Measurements from ENCODE around the gene RPH3AL.

Gene RPH3AL

GRCh38 chr17:269616-270514 lies 82.7 kb downstream of the RPH3AL start:
- FAIRE-seq (no peak), DNase-seq (ENCODE audit: insufficient read length, low spot score) (no peak)

GRCh38 chr17:266701-267667 lies 85.6 kb downstream of the RPH3AL start:
- FAIRE-seq (no peak), DNase-seq (ENCODE audit: insufficient read length, low spot score) (no peak)

GRCh38 chr17:266219-266618 lies 86.4 kb downstream of the RPH3AL start:
- FAIRE-seq = no peak
- no peak for DNase-seq (ENCODE audit: insufficient read length, low spot score)

- DNase-seq (ENCODE audit: insufficient read length, low spot score) = no peak
- no peak for FAIRE-seq
Measured at GRCh38 chr17:265718-266117, 86.9 kb downstream of the RPH3AL start.

GRCh38 chr17:263773-264172 lies 88.8 kb downstream of the RPH3AL start:
- DNase-seq (ENCODE audit: insufficient read length, low spot score) (no peak), FAIRE-seq (no peak)

- FAIRE-seq (no peak), DNase-seq (ENCODE audit: insufficient read length, low spot score) (no peak)
Measured at GRCh38 chr17:263271-263670, 89.3 kb downstream of the RPH3AL start.

- DNase-seq (ENCODE audit: insufficient read length, low spot score) = no peak
- no peak for FAIRE-seq
Measured at GRCh38 chr17:261635-262034, 91.0 kb downstream of the RPH3AL start.

GRCh38 chr17:260944-261343 lies 91.7 kb downstream of the RPH3AL start:
- FAIRE-seq = no peak

GRCh38 chr17:260031-260791 lies 92.4 kb downstream of the RPH3AL start:
- DNase-seq (ENCODE audit: insufficient read length, low spot score) = no peak
- FAIRE-seq = peak; percentile 13

More at GRCh38 chr17:260944-261343, 91.7 kb downstream of the RPH3AL start:
- DNase-seq (ENCODE audit: insufficient read length, low spot score) = no peak

- no peak for DNase-seq (ENCODE audit: insufficient read length, low spot score)
- FAIRE-seq = no peak
Measured at GRCh38 chr17:259341-259976, 93.1 kb downstream of the RPH3AL start.

- FAIRE-seq = no peak
Measured at GRCh38 chr17:258906-259305, 93.7 kb downstream of the RPH3AL start.

GRCh38 chr17:258045-258734 lies 94.4 kb downstream of the RPH3AL start:
- DNase-seq (ENCODE audit: insufficient read length, low spot score) = no peak
- FAIRE-seq = no peak

More at GRCh38 chr17:258906-259305, 93.7 kb downstream of the RPH3AL start:
- no peak for DNase-seq (ENCODE audit: insufficient read length, low spot score)

GRCh38 chr17:253091-253846 lies 99.3 kb downstream of the RPH3AL start:
- no peak for FAIRE-seq

GRCh38 chr17:252456-252855 lies 100.2 kb downstream of the RPH3AL start:
- DNase-seq (ENCODE audit: insufficient read length, low spot score) = no peak
- FAIRE-seq = no peak

More at GRCh38 chr17:253091-253846, 99.3 kb downstream of the RPH3AL start:
- DNase-seq (ENCODE audit: insufficient read length, low spot score) = no peak

GRCh38 chr17:251531-251930 lies 101.1 kb downstream of the RPH3AL start:
- FAIRE-seq = no peak
- DNase-seq (ENCODE audit: insufficient read length, low spot score) = no peak

GRCh38 chr17:250487-251300 lies 101.9 kb downstream of the RPH3AL start:
- DNase-seq (ENCODE audit: insufficient read length, low spot score) (no peak), FAIRE-seq (no peak)

GRCh38 chr17:249236-249993 lies 103.2 kb downstream of the RPH3AL start:
- no peak for FAIRE-seq

More at GRCh38 chr17:249236-249993, 103.2 kb downstream of the RPH3AL start:
- no peak for DNase-seq (ENCODE audit: insufficient read length, low spot score)

Data from HTR-8/SVneo (cell line).